HG02852 (cell line): ENCODE results near the gene GLP2R.

ENCODE experiments used
- ATAC-seq: cut with Tn5 transposase; IDR thresholded peaks from one replicate; pipeline ENCODE4 v1.9.1; 2021; ENCODE audit warnings: mild to moderate bottlenecking, moderate library complexity; ENCODE audit not compliant: unreplicated experiment

GLP2R gene

GRCh38 chr17:9811537-9811936, 14.2 kb upstream of the GLP2R start:
- no peak for ATAC-seq

GRCh38 chr17:9813166-9813565, 12.6 kb upstream of the GLP2R start:
- no peak for ATAC-seq

GRCh38 chr17:9814337-9814945, 11.3 kb upstream of the GLP2R start:
- no peak for ATAC-seq

- no peak for ATAC-seq
Observed at GRCh38 chr17:9816472-9816871, 9.3 kb upstream of the GLP2R start.

GRCh38 chr17:9817086-9817485, 8.6 kb upstream of the GLP2R start:
- no peak for ATAC-seq

GRCh38 chr17:9818760-9819159, 7.0 kb upstream of the GLP2R start:
- ATAC-seq = no peak

- no peak for ATAC-seq
Observed at GRCh38 chr17:9820448-9820847, 5.3 kb upstream of the GLP2R start.

GRCh38 chr17:9821921-9822320, 3.8 kb upstream of the GLP2R start, which contains the start of gene GSG1L2:
TSS of gene GSG1L2 (minus strand) at chr17:9822079. CDS start at chr17:9822071, 8 bp downstream.
- no peak for ATAC-seq

GRCh38 chr17:9824094-9824493, 1.6 kb upstream of the GLP2R start:
- no peak for ATAC-seq

- ATAC-seq = no peak
Observed at GRCh38 chr17:9824797-9825338, 856 bp upstream of the GLP2R start.

GRCh38 chr17:9828296-9829295, 2.9 kb downstream of the GLP2R start:
- ATAC-seq = no peak

GRCh38 chr17:9829343-9829742, 3.6 kb downstream of the GLP2R start:
- ATAC-seq = no peak

GRCh38 chr17:9830711-9831110, 5.0 kb downstream of the GLP2R start:
- ATAC-seq = no peak

- ATAC-seq = no peak
Observed at GRCh38 chr17:9833922-9834321, 8.2 kb downstream of the GLP2R start.

- ATAC-seq = no peak
Observed at GRCh38 chr17:9837551-9838471, 12.1 kb downstream of the GLP2R start.

GRCh38 chr17:9839433-9839832, 13.7 kb downstream of the GLP2R start:
- no peak for ATAC-seq

GRCh38 chr17:9842057-9842758, 16.5 kb downstream of the GLP2R start:
- no peak for ATAC-seq

GRCh38 chr17:9843152-9844010, 17.7 kb downstream of the GLP2R start:
- no peak for ATAC-seq

GRCh38 chr17:9844153-9844552, 18.4 kb downstream of the GLP2R start:
- no peak for ATAC-seq
